GM18526 (cell line): ENCODE data around the gene TFF2.

ENCODE experiments used
- POLR2A ChIP-seq: IDR thresholded peaks from 3 replicates; pipeline ENCODE4 v1.6.1; 2011; ENCODE audit not compliant: insufficient read length; ENCODE audit errors: extremely low read depth

TFF2 gene

GRCh38 chr21:42346866-42347600 is 3.8 kb downstream of the TFF2 start:
- TF ChIP-seq POLR2A, result no peak

- no peak for TF ChIP-seq POLR2A
These were observed 4.4 kb downstream of the TFF2 start for GRCh38 chr21:42346441-42346840.

- TF ChIP-seq POLR2A, result no peak
These were observed 6.2 kb downstream of the TFF2 start for GRCh38 chr21:42344631-42345030.

- no peak for TF ChIP-seq POLR2A
These were observed 6.8 kb downstream of the TFF2 start for GRCh38 chr21:42343963-42344510.

- no peak for TF ChIP-seq POLR2A
These were observed 7.2 kb downstream of the TFF2 start for GRCh38 chr21:42343556-42343955.

- TF ChIP-seq POLR2A, result no peak
These were observed 7.7 kb downstream of the TFF2 start for GRCh38 chr21:42343101-42343500.

- TF ChIP-seq POLR2A, result no peak
These were observed 8.8 kb downstream of the TFF2 start for GRCh38 chr21:42341776-42342542.

- no peak for TF ChIP-seq POLR2A
These were observed 10.4 kb downstream of the TFF2 start for GRCh38 chr21:42340187-42341050.

- TF ChIP-seq POLR2A, result no peak
These were observed 11.8 kb downstream of the TFF2 start for GRCh38 chr21:42338729-42339715.

- no peak for TF ChIP-seq POLR2A
These were observed 12.7 kb downstream of the TFF2 start for GRCh38 chr21:42337830-42338728.

GRCh38 chr21:42337276-42337675 is 13.5 kb downstream of the TFF2 start:
- TF ChIP-seq POLR2A, result no peak

GRCh38 chr21:42336054-42336453 is 14.7 kb downstream of the TFF2 start:
- no peak for TF ChIP-seq POLR2A
